ENCODE results near the gene C18orf32.

Gene C18orf32

GRCh38 chr18:49495076-49495475 lies 8.0 kb upstream of the C18orf32 start:
- no peak for TF ChIP-seq EZH2phosphoT487 (IDR thresholded peaks at IDR 0.05; ENCODE audit: low read depth)
- TF ChIP-seq, protein P1, sequence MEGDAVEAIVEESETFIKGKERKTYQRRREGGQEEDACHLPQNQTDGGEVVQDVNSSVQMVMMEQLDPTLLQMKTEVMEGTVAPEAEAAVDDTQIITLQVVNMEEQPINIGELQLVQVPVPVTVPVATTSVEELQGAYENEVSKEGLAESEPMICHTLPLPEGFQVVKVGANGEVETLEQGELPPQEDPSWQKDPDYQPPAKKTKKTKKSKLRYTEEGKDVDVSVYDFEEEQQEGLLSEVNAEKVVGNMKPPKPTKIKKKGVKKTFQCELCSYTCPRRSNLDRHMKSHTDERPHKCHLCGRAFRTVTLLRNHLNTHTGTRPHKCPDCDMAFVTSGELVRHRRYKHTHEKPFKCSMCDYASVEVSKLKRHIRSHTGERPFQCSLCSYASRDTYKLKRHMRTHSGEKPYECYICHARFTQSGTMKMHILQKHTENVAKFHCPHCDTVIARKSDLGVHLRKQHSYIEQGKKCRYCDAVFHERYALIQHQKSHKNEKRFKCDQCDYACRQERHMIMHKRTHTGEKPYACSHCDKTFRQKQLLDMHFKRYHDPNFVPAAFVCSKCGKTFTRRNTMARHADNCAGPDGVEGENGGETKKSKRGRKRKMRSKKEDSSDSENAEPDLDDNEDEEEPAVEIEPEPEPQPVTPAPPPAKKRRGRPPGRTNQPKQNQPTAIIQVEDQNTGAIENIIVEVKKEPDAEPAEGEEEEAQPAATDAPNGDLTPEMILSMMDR (IDR thresholded peaks at IDR 0.05; ENCODE audit: low read depth, low read length), result no peak
- H2AFZ ChIP-seq (ENCODE audit: low read depth, low read length), result no peak overlapping the region
- no peak overlapping the region for H3K27ac ChIP-seq (ENCODE audit: low read length)

DNA sequence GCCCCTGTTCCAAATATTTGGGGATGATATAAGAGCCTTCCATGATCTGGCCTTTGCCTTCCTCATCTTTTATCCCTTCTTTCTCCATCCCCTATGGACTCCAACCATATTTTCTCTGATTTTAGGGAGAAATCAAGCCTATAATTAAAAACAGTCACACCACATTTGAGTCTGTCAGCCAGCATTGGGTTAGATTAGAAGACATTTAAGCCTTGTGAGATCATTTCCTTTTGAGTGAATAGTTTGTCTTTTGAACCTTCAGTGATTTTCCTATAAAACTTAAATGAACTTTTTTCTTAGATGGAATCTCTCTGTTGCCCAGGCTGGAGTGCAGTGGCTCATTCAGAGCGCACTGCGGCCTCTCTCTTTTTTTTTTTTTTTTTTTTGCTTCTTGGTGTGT lies 7.6 kb upstream of the C18orf32 start:
- H4K20me1 ChIP-seq (ENCODE audit: insufficient read depth, low read length), result peaks cover 20% of the 10 kb centered on the region

More at GRCh38 chr18:49495076-49495475, 8.0 kb upstream of the C18orf32 start:
- H3K36me3 ChIP-seq (replicated peaks; ENCODE audit: low read depth, low read length), result peaks cover 19% of the 10 kb centered on the region
- no peak overlapping the region for H3K4me2 ChIP-seq (ENCODE audit: low read length)
- peaks cover 23% of the 10 kb centered on the region for H3K79me2 ChIP-seq (ENCODE audit: low read length)
- H3K27me3 ChIP-seq (ENCODE audit: low read depth, low read length), result no peaks in the 10 kb centered on the region
- H3K9ac ChIP-seq (ENCODE audit: low read length), result no peak overlapping the region
- no peak overlapping the region for H3K4me3 ChIP-seq (ENCODE audit: low read length)
- no peaks in the 10 kb centered on the region for H3K9me3 ChIP-seq (ENCODE audit: insufficient read depth, low read length)
- H3K4me1 ChIP-seq (ENCODE audit: low read length), result peaks cover 19% of the 10 kb centered on the region
- peaks cover 16% of the 10 kb centered on the region for H4K20me1 ChIP-seq (ENCODE audit: insufficient read depth, low read length)

DNA sequence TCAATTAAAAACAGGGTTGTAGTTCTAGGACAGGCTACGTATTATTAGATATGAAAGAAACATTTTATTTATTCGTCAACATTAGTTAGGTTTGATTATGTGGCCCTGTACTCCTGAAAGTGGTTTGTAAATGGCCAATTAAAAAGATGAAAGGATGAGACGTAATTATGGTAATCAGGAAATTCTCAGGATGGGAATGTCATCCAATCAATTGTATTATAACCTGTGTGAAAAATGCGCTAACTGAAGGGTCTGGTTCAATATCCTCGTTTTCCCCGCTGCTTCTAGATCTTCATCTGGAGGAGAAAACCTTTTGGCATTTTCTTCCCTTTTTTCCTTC lies 5.6 kb upstream of the C18orf32 start:
- H2AFZ ChIP-seq (ENCODE audit: low read depth, low read length), result peak overlapping the region; percentile 81
- no peaks in the 10 kb centered on the region for H3K27me3 ChIP-seq (ENCODE audit: low read depth, low read length)
- peaks cover 37% of the 10 kb centered on the region for H4K20me1 ChIP-seq (ENCODE audit: insufficient read depth, low read length)
- H3K36me3 ChIP-seq (replicated peaks; ENCODE audit: low read depth, low read length), result peaks cover 41% of the 10 kb centered on the region
- no peak overlapping the region for H3K27ac ChIP-seq (ENCODE audit: low read length)
- H3K9me3 ChIP-seq (ENCODE audit: insufficient read depth, low read length), result no peaks in the 10 kb centered on the region
- H3K9ac ChIP-seq (ENCODE audit: low read length), result peak overlapping the region; percentile 12; the same call in 1 of the 2 replicates
- peaks cover 33% of the 10 kb centered on the region for H3K79me2 ChIP-seq (ENCODE audit: low read length)
- H3K4me3 ChIP-seq (ENCODE audit: low read length), result peak overlapping the region; percentile 82
- peaks cover 39% of the 10 kb centered on the region for H3K4me1 ChIP-seq (ENCODE audit: low read length)
- peak overlapping the region; percentile 54 for H3K4me2 ChIP-seq (ENCODE audit: low read length)
- TF ChIP-seq EZH2phosphoT487 (IDR thresholded peaks at IDR 0.05; ENCODE audit: low read depth), result no peak
- TF ChIP-seq, protein P1 (IDR thresholded peaks at IDR 0.05; ENCODE audit: low read depth, low read length), result no peak

More for the DNA sequence above, 7.6 kb upstream of the C18orf32 start:
- peaks cover 27% of the 10 kb centered on the region for H3K79me2 ChIP-seq (ENCODE audit: low read length)
- H3K9me3 ChIP-seq (ENCODE audit: insufficient read depth, low read length), result no peaks in the 10 kb centered on the region
- no peaks in the 10 kb centered on the region for H3K27me3 ChIP-seq (ENCODE audit: low read depth, low read length)
- no peak overlapping the region for H3K27ac ChIP-seq (ENCODE audit: low read length)
- H2AFZ ChIP-seq (ENCODE audit: low read depth, low read length), result no peak overlapping the region
- no peak overlapping the region for H3K4me2 ChIP-seq (ENCODE audit: low read length)
- H3K4me3 ChIP-seq (ENCODE audit: low read length), result no peak overlapping the region
- peaks cover 23% of the 10 kb centered on the region for H3K4me1 ChIP-seq (ENCODE audit: low read length)
- H3K9ac ChIP-seq (ENCODE audit: low read length), result no peak overlapping the region
- H3K36me3 ChIP-seq (replicated peaks; ENCODE audit: low read depth, low read length), result peaks cover 23% of the 10 kb centered on the region
- no peak for TF ChIP-seq EZH2phosphoT487 (IDR thresholded peaks at IDR 0.05; ENCODE audit: low read depth)
- TF ChIP-seq, protein P1 (IDR thresholded peaks at IDR 0.05; ENCODE audit: low read depth, low read length), result no peak

DNA sequence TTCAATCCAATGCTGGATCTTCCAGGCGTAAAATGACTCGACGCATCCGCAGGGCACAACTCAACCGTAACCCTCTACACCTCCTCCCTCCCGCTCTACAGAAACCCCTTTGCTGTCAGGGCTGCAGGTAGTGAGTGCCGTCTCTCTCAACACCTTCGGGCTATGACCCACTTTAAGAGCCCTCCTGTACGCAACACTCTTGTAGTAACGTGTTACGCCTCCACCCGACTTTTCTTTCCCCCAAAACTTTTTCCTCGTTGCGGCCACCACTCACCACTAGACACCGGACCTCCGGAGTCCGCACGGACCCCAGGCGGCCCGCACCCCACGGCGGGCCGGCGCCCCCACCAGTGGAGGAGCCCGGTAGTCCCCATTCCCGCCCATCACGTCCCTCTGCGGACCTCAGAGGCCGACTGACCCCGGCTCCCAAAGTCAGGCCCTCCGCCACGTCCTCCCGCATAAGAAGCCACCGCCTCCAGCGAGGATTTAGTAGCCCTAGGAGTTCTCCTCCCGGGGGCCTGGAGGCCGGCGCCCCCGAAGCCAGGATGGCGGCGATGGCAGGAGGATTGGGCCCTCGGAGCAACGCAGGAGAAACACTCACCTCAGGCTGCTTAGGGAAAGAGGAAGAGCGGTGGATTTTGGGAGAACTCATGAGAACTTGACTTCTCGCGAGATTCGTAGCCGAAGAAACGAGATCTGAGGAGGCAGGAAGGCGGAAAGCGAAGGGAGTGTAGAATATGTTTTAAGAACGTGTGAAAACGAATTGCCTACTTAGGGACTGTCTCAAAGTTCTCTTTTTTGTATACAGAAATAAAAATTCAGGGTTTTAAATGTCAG lies 5.0 kb upstream of the C18orf32 start, which contains the start of gene RPL17:
Gene RPL17, minus strand, starts transcription at position 609 of the 837 bp plus-strand sequence.
- H3K27me3 ChIP-seq (ENCODE audit: low read depth, low read length), result no peaks in the 10 kb centered on the region
- peaks cover 45% of the 10 kb centered on the region for H3K36me3 ChIP-seq (replicated peaks; ENCODE audit: low read depth, low read length)
- TF ChIP-seq, protein P1 (IDR thresholded peaks at IDR 0.05; ENCODE audit: low read depth, low read length), result no peak
- no peak for TF ChIP-seq EZH2phosphoT487 (IDR thresholded peaks at IDR 0.05; ENCODE audit: low read depth)
- peaks cover 33% of the 10 kb centered on the region for H3K79me2 ChIP-seq (ENCODE audit: low read length)
- H3K4me3 ChIP-seq (ENCODE audit: low read length), result peak within 1 kb of the TSS; percentile 82
- H3K9ac ChIP-seq (ENCODE audit: low read length), result peak within 1 kb of the TSS; percentile 93
- H3K4me2 ChIP-seq (ENCODE audit: low read length), result peak within 1 kb of the TSS; percentile 87
- H3K9me3 ChIP-seq (ENCODE audit: insufficient read depth, low read length), result no peaks in the 10 kb centered on the region
- H2AFZ ChIP-seq (ENCODE audit: low read depth, low read length), result peak within 1 kb of the TSS; percentile 81
- peaks cover 39% of the 10 kb centered on the region for H4K20me1 ChIP-seq (ENCODE audit: insufficient read depth, low read length)
- H3K4me1 ChIP-seq (ENCODE audit: low read length), result peaks cover 44% of the 10 kb centered on the region
- peak within 1 kb of the TSS; percentile 79 for H3K27ac ChIP-seq (ENCODE audit: low read length)
